ENCODE measurements around the gene GDF2.
A peak's percentile ranks its signal among the peaks of the same experiment; 100 is the strongest.

GDF2 gene

DNA sequence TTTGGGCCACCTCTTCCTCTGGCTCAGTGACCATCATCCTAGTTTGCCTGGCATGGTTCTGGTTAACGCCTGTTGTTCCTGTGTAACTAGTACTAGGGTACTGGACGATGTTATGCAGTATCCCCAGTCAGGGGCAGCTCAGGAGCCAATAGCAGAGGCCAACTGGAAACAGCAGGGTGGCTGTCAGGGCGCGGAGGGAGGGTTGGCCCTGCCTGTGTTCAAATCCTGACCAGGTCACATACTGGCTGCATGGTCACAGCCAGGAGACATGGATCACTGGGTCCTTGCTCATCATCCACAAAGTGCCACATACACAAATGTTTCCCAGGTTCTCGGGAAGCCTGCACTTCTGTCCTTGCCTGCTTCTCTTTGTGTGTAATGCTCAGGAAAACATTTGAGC, 13.7 kb downstream of the GDF2 start:
- DNase-seq: no peak

DNA sequence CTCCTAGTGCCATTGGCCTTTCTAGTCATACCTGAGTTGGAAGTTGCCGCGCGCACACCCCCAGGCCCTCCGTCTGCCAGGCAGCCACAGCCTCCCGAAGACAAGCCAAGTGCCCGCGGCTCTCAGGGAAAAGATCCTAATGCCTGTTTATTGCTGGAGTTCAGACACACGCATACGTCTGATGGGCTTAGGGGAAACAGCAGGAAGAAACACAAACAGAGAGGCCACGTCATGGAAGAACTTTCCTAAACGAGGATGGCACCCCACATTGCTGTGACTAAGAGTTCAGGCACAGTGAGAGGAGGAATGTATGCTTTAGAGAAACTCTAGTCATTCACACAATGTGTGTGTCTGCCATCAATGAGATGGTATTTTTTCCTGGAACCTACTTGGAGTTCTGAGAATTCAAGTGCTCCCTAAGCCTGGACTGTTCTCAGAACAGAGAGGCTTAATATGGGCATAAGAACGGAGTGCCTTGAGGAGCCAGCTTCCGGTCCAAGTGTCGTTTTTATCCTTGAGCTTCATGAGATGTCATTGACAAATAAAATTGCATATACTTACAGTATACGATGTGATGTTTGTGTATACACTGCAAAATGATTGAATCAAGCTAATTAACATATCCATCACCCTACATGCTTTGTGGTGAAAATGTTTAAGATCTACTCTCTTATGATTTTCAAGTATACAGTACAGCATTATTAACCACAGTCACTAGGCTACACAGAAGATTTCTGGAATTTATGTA, 14.3 kb downstream of the GDF2 start:
- DNase-seq: no peak

DNA sequence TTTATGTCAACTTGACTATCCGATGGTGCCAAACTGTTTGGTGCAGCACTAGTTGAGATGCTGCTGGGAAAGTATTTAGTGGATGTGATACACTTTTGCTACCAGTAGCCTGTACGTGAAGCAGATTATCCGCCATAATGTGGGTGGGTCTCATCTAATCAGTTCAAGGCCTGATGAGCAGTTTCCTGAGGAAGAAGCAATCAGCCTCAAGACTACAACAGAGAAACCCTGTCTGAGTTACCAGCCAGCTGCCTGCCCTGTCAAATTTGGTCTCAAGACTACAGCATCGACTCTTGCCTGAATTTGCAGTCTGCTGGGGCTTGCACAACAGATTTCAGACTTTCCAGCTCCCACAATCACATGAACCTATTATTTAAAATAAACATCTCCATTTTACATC, 15.1 kb downstream of the GDF2 start:
- DNase-seq: no peak

DNA sequence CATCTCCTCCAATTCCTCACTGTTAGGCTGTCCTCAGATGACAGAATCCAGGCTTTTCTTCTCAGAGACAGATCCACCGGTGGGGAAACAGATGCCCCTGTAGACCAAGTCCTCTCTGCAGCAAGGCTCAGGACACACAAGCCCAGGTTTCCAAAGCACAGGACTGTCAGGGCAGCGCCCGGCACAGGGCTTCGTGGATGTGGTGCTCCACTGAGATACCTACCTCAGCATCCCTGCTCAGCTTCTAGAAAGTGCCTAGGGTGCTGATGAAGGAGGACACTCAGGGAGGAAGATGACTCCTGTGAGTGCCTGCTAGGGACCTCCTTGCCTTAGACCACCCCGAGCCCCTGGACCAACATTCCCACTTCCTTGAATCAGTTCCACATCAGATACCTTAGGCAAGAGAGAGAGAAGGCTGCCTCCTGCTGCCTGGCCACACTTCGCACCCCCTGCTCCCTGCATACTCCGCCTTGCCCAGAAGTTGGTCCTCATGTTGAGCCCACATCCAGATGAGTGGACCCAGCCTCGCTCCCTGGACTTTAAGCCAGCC, 17.0 kb downstream of the GDF2 start:
- no peak for DNase-seq

DNA sequence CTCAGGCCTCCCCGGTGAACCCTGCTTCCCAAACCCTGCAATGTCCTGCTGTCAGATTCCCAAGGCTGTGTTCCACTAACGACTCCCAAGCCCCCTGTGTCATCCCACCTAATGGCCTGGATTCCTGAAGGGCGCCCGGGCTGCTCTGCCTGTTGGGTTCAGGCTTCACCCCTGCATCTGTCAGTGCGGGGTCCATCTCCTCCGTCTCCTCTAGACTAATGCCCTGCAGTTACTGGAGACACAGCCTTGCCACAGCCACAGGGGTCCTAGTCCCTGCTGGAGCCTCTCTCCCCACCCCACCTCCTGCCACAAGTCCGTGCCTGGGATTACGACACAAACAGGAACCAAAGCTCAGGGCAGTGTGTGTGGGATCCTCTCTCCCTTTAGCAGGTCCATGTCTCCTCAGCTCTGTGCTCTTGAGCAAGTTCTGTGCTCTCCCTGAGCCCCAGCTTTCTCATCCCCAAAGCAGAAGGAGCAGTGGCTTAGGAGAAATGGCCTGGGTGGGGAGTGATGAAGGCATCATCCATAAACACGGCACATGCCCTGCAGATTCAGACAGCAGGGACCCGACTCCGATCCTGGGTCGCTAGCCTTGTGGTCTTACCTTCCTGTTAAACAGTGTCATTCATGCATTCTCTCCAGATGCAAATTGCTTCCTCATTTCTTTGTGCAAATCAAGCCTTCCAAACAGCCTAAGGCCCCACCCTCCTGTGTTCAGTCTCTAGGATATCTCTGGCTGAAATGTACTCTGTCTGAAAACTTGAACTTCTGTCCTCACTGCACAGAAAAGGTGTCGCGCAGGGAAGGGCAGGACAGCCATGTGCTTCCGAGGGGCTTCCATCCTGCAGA, 17.7 kb downstream of the GDF2 start:
- DNase-seq: no peak

DNA sequence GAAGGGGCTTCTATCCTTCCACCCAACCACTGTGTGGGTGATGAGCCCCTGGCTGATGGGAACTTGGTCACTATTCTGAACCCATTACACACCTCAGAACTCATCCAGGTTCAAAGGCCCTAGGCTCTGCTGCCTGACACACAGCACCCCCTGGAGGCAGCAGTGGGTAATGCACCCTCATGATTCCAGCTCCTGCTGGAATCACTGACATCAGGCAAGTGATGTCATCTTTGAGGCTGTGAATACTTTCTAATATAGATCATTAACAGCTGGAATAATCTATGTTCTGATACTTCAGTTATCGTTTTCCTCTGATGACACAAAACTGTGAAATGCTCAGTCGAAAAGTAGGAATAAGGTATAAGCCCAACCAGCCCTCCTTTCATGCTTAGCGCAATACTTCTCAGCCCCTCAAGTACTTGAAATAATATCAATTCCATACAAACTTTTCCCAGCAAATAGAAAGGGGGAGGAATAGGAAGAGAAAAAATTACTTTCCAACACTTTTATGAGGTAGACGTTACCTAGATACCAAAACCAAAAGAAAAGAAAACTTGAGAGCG, 18.4 kb downstream of the GDF2 start:
- DNase-seq: peak; percentile 28 to 68 (median 43)

DNA sequence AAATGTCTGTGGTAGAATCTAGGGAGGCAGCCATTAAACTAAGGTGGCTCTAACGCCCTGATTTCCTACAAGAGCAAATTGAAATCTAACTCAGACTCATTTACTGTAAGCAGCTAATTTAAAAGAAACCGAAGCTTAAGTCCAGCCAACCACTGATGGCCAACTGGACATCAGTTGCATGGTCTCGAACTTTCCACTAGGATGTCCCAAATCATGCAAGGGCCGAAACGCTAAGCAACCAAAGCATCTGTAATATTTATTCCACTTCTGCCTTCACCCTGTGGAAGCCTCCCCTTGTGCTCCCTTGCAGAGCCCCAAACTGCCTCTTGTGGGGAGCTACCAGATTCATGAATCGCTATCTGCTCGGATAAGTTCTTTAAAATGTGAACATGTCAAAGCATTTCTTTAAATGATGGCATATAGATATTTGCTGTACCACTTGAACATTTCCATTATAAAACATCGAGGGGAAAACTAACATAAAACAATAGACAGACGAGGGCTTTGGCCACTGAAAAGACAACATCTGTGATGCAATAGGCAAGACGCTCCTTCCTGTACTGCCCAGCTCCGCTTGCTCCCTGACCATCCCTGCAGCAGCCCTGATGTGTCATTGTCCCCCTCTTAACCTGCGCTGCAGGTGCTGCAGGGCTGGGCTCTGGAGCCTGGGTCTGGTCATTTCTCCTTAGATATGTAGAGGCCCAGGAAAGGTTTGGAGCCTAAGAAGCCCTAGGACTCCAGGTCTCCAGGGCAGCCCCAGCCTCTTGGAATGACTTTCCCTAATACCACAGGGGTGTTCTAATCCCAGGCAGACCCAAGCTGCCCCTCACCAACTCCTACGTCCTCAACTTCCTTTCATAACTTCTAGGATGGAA, 23.0 kb downstream of the GDF2 start:
- DNase-seq: no peak

DNA sequence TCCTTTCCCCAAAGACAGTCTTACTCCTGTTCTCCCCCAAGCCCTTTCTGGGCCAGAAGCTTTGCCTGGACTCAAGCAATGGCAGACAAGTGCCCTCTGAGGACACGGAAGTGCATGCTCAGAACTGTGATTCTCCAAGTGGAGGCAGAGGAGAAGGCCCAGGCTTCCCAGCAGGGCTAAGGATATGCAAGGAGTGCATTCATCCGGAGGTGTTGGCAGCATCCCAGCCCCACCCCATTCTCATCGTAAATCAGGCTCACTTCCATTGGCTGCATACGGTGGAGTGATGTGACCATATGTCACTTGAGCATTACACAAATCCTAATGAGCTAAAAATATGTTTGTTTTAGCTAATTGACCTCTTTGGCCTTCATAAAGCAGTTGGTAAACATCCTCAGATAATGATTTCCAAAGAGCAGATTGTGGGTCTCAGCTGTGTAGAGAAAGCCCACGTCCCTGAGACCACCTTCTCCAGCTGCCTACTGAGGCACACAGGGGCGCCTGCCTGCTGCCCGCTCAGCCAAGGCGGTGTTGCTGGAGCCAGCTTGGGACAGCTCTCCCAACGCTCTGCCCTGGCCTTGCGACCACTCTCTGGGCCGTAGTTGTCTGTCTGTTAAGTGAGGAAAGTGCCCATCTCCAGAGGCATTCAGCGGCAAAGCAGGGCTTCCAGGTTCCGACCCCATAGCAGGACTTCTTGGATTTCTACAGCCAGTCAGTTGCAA, 24.5 kb downstream of the GDF2 start:
- DNase-seq: no peak

DNA sequence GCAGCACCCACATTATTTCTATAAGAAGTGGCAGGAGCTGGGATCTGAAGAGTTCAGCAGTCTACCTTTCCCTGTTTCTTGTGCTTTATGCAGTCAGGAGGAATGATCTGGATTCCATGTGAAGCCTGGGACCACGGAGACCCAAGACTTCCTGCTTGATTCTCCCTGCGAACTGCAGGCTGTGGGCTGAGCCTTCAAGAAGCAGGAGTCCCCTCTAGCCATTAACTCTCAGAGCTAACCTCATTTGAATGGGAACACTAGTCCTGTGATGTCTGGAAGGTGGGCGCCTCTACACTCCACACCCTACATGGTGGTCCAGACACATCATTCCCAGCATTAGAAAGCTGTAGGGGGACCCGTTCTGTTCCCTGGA, 25.0 kb downstream of the GDF2 start:
- no peak for DNase-seq

DNA sequence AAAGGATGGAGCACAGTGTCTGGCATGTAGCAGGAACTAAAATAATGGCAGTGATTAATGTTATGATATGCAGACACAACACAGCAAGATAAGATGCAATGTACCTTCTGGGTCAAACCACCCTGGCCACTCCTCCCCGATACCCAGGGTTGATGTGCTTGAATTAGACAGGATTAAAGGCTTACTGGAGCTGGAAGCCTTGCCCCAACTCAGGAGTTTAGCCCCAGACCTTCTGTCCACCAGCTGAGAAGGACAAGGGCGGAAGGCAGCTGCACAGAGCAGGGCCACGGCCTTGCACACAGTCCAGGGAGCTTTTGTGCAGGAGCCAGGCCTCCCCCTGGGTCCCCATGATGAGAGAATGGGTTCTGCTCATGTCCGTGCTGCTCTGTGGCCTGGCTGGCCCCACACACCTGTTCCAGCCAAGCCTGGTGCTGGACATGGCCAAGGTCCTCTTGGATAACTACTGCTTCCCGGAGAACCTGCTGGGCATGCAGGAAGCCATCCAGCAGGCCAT, 25.9 kb downstream of the GDF2 start, which contains the start of gene RBP3:
Gene RBP3 (plus strand): TSS at position 226 of the 514 bp plus-strand sequence. CDS start 122 bp downstream, at position 348.
- DNase-seq: no peak

DNA sequence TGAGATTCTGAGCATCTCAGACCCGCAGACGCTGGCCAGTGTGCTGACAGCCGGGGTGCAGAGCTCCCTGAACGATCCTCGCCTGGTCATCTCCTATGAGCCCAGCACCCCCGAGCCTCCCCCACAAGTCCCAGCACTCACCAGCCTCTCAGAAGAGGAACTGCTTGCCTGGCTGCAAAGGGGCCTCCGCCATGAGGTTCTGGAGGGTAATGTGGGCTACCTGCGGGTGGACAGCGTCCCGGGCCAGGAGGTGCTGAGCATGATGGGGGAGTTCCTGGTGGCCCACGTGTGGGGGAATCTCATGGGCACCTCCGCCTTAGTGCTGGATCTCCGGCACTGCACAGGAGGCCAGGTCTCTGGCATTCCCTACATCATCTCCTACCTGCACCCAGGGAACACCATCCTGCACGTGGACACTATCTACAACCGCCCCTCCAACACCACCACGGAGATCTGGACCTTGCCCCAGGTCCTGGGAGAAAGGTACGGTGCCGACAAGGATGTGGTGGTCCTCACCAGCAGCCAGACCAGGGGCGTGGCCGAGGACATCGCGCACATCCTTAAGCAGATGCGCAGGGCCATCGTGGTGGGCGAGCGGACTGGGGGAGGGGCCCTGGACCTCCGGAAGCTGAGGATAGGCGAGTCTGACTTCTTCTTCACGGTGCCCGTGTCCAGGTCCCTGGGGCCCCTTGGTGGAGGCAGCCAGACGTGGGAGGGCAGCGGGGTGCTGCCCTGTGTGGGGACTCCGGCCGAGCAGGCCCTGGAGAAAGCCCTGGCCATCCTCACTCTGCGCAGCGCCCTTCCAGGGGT, 26.6 kb downstream of the GDF2 start:
- no peak for DNase-seq

DNA sequence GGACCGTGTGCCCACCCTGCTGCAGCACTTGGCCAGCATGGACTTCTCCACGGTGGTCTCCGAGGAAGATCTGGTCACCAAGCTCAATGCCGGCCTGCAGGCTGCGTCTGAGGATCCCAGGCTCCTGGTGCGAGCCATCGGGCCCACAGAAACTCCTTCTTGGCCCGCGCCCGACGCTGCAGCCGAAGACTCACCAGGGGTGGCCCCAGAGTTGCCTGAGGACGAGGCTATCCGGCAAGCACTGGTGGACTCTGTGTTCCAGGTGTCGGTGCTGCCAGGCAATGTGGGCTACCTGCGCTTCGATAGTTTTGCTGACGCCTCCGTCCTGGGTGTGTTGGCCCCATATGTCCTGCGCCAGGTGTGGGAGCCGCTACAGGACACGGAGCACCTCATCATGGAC, 27.3 kb downstream of the GDF2 start:
- DNase-seq: no peak

DNA sequence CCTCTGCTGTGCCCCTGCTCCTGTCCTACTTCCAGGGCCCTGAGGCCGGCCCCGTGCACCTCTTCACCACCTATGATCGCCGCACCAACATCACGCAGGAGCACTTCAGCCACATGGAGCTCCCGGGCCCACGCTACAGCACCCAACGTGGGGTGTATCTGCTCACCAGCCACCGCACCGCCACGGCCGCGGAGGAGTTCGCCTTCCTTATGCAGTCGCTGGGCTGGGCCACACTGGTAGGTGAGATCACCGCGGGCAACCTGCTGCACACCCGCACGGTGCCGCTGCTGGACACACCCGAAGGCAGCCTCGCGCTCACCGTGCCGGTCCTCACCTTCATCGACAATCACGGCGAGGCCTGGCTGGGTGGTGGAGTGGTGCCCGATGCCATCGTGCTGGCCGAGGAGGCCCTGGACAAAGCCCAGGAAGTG, 27.7 kb downstream of the GDF2 start:
- DNase-seq: no peak

DNA sequence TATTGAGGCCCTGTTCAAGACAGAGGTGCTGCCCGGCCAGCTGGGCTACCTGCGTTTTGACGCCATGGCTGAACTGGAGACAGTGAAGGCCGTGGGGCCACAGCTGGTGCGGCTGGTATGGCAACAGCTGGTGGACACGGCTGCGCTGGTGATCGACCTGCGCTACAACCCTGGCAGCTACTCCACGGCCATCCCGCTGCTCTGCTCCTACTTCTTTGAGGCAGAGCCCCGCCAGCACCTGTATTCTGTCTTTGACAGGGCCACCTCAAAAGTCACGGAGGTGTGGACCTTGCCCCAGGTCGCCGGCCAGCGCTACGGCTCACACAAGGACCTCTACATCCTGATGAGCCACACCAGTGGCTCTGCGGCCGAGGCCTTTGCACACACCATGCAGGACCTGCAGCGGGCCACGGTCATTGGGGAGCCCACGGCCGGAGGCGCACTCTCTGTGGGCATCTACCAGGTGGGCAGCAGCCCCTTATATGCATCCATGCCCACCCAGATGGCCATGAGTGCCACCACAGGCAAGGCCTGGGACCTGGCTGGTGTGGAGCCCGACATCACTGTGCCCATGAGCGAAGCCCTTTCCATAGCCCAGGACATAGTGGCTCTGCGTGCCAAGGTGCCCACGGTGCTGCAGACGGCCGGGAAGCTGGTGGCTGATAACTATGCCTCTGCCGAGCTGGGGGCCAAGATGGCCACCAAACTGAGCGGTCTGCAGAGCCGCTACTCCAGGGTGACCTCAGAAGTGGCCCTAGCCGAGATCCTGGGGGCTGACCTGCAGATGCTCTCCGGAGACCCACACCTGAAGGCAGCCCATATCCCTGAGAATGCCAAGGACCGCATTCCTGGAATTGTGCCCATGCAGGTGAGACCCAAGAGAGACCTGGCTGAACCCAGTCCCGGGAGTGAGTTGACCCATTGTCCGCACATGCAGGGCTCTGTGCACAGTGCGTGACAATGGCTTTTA, 28.7 kb downstream of the GDF2 start:
- no peak for DNase-seq

DNA sequence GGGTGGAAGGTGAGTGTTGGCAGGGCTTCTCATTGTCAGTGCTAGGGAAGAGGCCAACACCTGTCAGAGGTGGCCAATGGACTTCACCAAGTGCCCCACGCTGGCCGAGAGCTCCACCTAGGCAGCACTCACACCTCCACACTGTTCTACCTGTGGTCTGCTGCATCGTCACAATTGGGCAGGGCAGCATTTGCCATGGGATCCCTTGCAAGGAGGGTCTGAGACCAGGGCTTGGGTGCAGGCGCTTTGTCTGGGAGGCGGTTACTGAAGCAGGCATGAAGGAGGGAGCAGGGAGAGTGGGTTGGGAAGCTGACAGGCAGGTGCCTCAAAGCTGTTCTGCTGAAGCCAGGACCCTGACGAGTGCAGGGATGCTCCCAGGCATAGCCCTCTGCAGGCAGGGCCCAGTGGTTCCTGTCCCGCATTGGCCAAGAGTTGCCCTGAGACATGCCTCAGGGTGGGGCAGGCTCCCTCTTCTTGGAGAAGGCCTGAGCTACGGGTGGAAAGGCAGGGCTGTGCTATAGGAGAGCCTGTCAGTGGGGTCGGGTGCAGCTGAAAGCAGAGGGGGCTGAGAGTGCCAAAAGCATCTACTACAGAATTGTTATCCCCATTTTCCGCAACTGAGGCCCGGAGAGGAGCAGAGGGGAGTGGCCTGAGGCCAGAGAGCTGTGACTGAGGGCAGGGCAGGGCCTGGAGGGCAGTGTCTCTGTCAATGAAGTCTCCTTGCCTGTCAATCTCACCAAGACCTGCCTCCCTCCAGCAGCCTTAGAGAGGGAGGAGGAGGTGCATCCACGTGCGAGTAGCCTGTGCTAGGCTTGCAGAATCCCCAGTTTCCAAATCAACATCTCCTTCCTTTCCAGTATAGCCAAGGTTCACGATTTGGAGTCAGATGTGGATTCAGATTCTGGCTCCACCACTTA, 29.9 kb downstream of the GDF2 start:
- DNase-seq: no peak

DNA sequence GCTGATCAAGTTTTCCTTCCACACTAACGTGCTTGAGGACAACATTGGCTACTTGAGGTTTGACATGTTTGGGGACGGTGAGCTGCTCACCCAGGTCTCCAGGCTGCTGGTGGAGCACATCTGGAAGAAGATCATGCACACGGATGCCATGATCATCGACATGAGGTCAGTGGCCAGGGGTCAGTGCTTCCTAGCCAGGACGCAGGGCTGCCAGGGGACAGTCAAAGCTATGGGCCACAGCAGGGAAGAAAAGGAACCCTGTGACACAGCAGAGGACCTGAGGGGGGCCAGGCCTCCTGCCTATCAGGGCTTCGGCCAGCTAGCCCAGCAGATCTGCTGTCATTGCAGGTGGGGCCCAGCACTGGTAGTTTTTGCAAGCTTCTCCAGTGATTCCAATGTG, 31.1 kb downstream of the GDF2 start:
- DNase-seq: no peak

DNA sequence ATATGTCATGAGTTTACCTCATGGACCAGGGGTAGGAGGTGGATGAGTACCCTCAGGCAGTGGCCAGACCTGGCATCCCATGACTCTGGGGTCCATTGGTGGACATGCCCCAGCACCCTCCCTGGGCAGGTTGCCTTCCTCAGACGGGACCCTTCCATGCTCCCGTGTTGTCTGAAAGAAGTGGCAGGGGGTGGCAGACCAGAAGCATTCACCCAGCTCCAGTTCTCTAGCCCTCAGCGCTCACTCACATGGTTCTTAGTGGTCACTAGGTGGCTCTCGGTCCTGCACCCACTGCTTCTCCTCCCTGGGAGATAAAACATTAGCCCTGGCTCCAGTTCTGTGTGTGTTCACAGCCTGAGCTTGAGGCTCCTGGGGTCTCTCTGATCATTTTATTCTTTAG, 31.9 kb downstream of the GDF2 start:
- no peak for DNase-seq

DNA sequence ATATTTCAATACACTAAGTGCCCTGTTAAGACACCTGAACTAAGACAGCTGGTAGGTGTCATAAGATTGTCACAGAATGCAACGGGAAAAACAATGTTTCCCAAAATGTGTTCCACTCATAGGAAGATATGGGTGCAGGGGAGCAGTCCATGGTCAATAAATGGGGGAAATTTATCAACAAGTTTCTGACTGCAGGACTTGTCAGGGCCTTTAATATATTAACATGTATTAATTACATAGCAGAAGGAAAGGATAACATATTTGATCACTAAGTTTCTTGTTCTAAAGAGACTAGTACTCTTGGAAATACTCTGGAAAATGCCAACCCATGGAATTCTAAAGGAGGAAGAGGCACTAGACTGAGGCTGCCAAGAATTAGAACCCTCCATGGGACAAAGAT, 32.6 kb downstream of the GDF2 start:
- no peak for DNase-seq

Data from T-helper 1 cell (primary cell).